ENCODE data around the gene CPPED1. TPM values are rescaled to one million over a fixed set of nuclear protein-coding genes. Genes with fewer than 3 reads are reported as not detected.
"Not testable (repeated sequence)": the region's sequence is repeated elsewhere in the genome, so short reads cannot be mapped to it uniquely, and the experiment has no call there.

Gene CPPED1
- total and polyA plus RNA-seq, 2 of the 4 experiments (the other 2 are of a cell fraction): 5.1 to 6.5 TPM

- H4K20me1 ChIP-seq (ENCODE audit: insufficient read depth, low read length); BruUV-seq (replicated peaks); H4K91ac ChIP-seq (ENCODE audit: insufficient read depth, low read depth, low read length); H3K18ac ChIP-seq (ENCODE audit: low read depth, low read length); ATAC-seq (ENCODE audit: low read depth); H3K4me3 ChIP-seq (ENCODE audit: insufficient read depth, low read depth, low read length); H2BK120ac ChIP-seq (ENCODE audit: low read depth, low read length); H2AK5ac ChIP-seq (ENCODE audit: low read depth, low read length); H2AK9ac ChIP-seq (replicated peaks; ENCODE audit: low read depth, low read length, poor library complexity); H4K8ac ChIP-seq (ENCODE audit: low read depth in 2 of 2, low read length in 2 of 2); H3K27ac ChIP-seq (ENCODE audit: insufficient read depth, low read length); H3K4me2 ChIP-seq (ENCODE audit: low read depth, low read length); H3K9me3 ChIP-seq (ENCODE audit: control insufficient read depth, insufficient read depth, low read length); H3K14ac ChIP-seq (replicated peaks; ENCODE audit: low read depth, low read length); H2BK5ac ChIP-seq (ENCODE audit: low read depth, low read length, poor library complexity, severe bottlenecking); H3K23ac ChIP-seq (ENCODE audit: low read depth, low read length); H3K79me1 ChIP-seq (ENCODE audit: low read depth in 1 of 2, low read length in 2 of 2); H4K5ac ChIP-seq (ENCODE audit: low read depth, low read length); H2AFZ ChIP-seq (replicated peaks; ENCODE audit: low read length, poor library complexity); H2BK15ac ChIP-seq (ENCODE audit: low read depth, low read length); H3K56ac ChIP-seq (ENCODE audit: extremely low read depth, insufficient read depth, low read length); dilution Hi-C loops (cut with HindIII; ENCODE audit: low sequenced_read_pairs, unreplicated experiment); H2BK20ac ChIP-seq (ENCODE audit: low read depth, low read length); H3K9me1 ChIP-seq (ENCODE audit: insufficient read depth, low read length); DNase-seq; H3K9ac ChIP-seq (ENCODE audit: low read depth, low read length); H3K4me1 ChIP-seq (ENCODE audit: control insufficient read depth, insufficient read depth, low read length); POLR2A ChIA-PET (ENCODE audit: unreplicated experiment); H3K27me3 ChIP-seq (ENCODE audit: control insufficient read depth, insufficient read depth, low read length); H3K4ac ChIP-seq (ENCODE audit: low read depth, low read length); H3K36me3 ChIP-seq (ENCODE audit: control insufficient read depth, insufficient read depth, low read length): not testable (repeated sequence)
- TF ChIP-seq CEBPB (IDR thresholded peaks at IDR 0.05; ENCODE audit: low read depth, low read length): 0 out of 2 replicates have a peak, but pooled peaks have one; percentile 13
- CTCF ChIA-PET: interaction anchor here (0.7 to 1.3 kb wide), 2 partner anchors 54 to 722 kb away, joined by 3 to 4 read pairs; no protein-coding TSS in a partner anchor
- intact Hi-C loops (cut with micrococcal nuclease): loop anchor here (5.0 kb wide), 1 partner anchor 590 kb away; no protein-coding TSS in a partner anchor
- in situ Hi-C loops (cut with MboI; ENCODE audit: low sequenced_read_pairs): loop anchor here (10.0 kb wide), 1 partner anchor 722 kb away; no protein-coding TSS in a partner anchor
- WGBS, 2 experiments (ENCODE audit: extremely low coverage in 2 of 2, insufficient read length in 1 of 2): no CpG with 5 or more reads among the region's 4 CpGs
Measured at GRCh38 chr16:12816791-12817214, 13.1 kb upstream of the CPPED1 start.

Measured in IMR-90 (cell line).